GM12892 (cell line): ENCODE data around the gene OR56A1.

ENCODE experiments used
- POLR2A ChIP-seq: IDR thresholded peaks from 2 replicates; pipeline ENCODE4 v1.6.1; 2011; ENCODE audit warnings: low read depth, low read length, control low read depth
- POLR2AphosphoS5 ChIP-seq: IDR thresholded peaks from 2 replicates; pipeline ENCODE4 v1.6.1; 2011; ENCODE audit warnings: low read depth, low read length, control low read depth
- TAF1 ChIP-seq: IDR thresholded peaks from 2 replicates; pipeline ENCODE4 v1.6.1; 2011; ENCODE audit warnings: low read depth, mild to moderate bottlenecking, control low read depth, low read length, borderline replicate concordance

DNA sequence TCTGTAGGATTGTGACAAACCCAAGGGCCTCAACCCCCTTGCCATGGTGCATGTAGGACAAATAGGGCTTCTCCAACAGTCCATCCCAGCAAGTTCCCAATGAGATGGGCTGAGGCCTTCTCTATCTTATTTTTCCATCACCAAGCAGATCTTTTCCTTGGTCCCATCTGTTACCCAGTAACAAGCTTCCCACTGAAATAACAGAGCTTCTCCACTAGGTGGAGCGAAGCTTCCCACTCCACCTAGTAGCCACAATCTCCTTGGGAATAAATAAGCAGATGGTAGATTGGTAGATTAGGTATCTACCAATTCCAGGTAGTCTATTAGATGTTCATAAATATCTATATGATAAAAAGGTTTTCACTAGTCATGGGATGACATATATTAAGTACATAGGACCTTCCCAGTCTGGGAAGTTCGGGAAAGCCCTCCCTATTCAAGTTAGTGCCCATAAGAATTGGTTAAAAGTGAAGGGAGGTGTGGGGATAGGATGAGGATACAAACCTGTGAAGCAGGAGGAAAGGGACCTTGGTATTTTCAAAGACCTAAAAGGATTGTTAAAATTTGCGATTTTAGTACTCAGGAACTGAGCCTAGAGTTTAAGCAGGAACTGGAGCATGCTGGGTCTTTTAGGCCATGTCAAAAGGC, 37.8 kb downstream of the OR56A1 start:
- TF ChIP-seq POLR2A (no peak), POLR2AphosphoS5 (no peak), TAF1 (no peak)
